Sigmoid colon (tissue), 4 donors: Measurements from ENCODE around the gene HPCAL1.

Experiments
- CTCF ChIP-seq, 4 experiments: fragments of 450-650 bp in 3 of 4; fragments of 200-600 bp in 1 of 4; IDR thresholded peaks; one replicate each; pipeline ENCODE4 v1.5.1; 2016 to 2019; ENCODE audit warnings: antibody characterized with exemption in 4 of 4, mild to moderate bottlenecking in 3 of 4, moderate library complexity in 2 of 4
- EP300 ChIP-seq, 4 donors: sonication (generic); formaldehyde crosslinking; IDR thresholded peaks; one replicate each; pipeline ENCODE4 v1.6.1; 2017; ENCODE audit warnings: antibody characterized with exemption in 4 of 4
- POLR2A ChIP-seq, 2 donors: fragments of 450-650 bp; IDR thresholded peaks; one replicate each; pipeline ENCODE4 v1.6.1; 2016; ENCODE audit warnings: antibody characterized with exemption in 2 of 2, mild to moderate bottlenecking in 2 of 2, moderate library complexity in 2 of 2
- POLR2AphosphoS5 ChIP-seq, 4 donors: sonication (generic); formaldehyde crosslinking; IDR thresholded peaks; one replicate each; pipeline ENCODE4 v1.6.1; 2017; ENCODE audit warnings: antibody characterized with exemption in 4 of 4

- TF ChIP-seq CTCF (IDR thresholded peaks at IDR 0.05) (no peak), POLR2A (IDR thresholded peaks at IDR 0.05) (no peak), EP300 (IDR thresholded peaks at IDR 0.05) (no peak), POLR2AphosphoS5 (IDR thresholded peaks at IDR 0.05) (no peak)
Measured at GRCh38 chr2:10393640-10393982, 90.9 kb downstream of the HPCAL1 start.
